NB4 (cell line): Measurements from ENCODE around the gene TMEM114.

ENCODE experiments used
- DNase-seq: peaks from one replicate; pipeline ENCODE4 v3.0.0; 2010; ENCODE audit warnings: low read depth
- H3K4me3 ChIP-seq: one replicate; pipeline ENCODE4 v1.5.1; 2011; ENCODE audit warnings: mild to moderate bottlenecking, low read depth, low read length, moderate library complexity
- MYC ChIP-seq: IDR thresholded peaks from 2 replicates; pipeline ENCODE4 v1.6.1; 2011; ENCODE audit warnings: low read depth, low read length
- POLR2A ChIP-seq: IDR thresholded peaks from 2 replicates; pipeline ENCODE4 v1.6.1; 2011; ENCODE audit warnings: mild to moderate bottlenecking; ENCODE audit not compliant: insufficient read length; ENCODE audit errors: extremely low read depth
- TF ChIP-seq, protein P1 (sequence below): IDR thresholded peaks from 2 replicates; pipeline ENCODE4 v1.6.1; 2011; ENCODE audit warnings: low read depth, low read length
- TF ChIP-seq, protein P2 (sequence below): IDR thresholded peaks from one replicate; pipeline ENCODE4 v1.5.1; 2012; ENCODE audit warnings: low read depth, low read length

Gene TMEM114

DNA sequence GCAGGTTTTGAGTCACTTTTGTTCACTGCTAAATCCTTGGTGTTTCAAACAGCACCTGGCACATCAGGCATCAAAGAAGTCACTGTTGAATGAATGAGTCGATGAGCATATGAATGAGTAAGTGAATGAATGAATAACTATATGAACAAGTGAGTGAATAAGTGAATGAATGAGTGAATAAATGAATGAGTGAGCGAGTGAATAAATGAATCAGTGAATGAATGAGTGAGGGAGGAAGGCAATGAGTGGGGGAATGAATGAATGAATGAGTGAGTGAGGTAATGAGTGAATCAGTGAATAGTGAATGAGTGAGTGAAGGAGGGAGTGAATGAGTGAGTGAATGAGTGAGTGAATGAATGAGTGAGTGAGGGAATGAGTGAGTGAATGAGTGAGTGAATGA is 28.8 kb downstream of the TMEM114 start:
- no peak overlapping the region for H3K4me3 ChIP-seq
- TF ChIP-seq, protein P1, sequence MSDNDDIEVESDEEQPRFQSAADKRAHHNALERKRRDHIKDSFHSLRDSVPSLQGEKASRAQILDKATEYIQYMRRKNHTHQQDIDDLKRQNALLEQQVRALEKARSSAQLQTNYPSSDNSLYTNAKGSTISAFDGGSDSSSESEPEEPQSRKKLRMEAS: no peak
- no peak for DNase-seq

DNA sequence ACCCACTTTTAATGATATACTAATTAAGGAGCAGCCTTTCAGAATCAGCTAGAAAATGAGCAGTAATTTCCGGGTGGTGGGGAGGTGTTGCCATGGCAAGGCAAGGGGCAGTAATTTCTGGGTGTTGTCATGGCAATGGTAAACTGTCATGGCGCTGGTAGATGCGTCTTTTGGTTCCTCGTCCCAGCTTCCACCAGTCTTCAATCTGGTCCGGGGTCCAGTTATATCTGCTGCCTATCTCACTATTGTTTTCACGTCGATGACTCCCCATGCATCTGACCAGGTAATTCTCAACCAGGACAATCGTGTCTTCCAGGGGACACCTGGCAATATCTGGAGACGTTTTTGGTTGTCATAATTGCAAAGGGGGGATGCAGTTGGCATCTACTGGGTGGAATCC is 34.9 kb downstream of the TMEM114 start:
- DNase-seq: no peak
- TF ChIP-seq, protein P2, sequence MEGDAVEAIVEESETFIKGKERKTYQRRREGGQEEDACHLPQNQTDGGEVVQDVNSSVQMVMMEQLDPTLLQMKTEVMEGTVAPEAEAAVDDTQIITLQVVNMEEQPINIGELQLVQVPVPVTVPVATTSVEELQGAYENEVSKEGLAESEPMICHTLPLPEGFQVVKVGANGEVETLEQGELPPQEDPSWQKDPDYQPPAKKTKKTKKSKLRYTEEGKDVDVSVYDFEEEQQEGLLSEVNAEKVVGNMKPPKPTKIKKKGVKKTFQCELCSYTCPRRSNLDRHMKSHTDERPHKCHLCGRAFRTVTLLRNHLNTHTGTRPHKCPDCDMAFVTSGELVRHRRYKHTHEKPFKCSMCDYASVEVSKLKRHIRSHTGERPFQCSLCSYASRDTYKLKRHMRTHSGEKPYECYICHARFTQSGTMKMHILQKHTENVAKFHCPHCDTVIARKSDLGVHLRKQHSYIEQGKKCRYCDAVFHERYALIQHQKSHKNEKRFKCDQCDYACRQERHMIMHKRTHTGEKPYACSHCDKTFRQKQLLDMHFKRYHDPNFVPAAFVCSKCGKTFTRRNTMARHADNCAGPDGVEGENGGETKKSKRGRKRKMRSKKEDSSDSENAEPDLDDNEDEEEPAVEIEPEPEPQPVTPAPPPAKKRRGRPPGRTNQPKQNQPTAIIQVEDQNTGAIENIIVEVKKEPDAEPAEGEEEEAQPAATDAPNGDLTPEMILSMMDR: no peak
- TF ChIP-seq POLR2A: no peak
- TF ChIP-seq MYC: no peak
- TF ChIP-seq, protein P1: no peak

DNA sequence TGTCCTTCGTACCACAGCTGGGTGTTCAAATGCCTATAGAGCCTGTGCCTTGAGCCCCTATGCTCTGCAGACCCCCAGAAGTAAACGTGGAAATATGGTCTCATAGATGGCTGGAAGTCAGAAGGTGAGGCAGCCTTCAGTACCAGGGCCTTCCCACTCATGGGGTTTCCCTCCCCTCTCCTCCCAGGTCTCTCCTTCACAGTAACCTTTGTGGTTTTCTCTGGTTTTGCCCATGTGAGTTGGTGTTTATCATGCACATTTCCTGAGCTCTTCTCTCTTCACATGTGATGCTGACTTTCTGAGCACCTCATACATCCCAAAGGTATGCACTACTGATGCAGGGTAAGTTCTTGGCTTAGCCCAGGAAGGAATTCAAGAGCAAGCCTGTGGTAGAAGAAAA is 35.4 kb downstream of the TMEM114 start:
- H3K4me3 ChIP-seq: no peak overlapping the region
- no peak for DNase-seq
- TF ChIP-seq POLR2A: no peak
- TF ChIP-seq, protein P1: no peak
- TF ChIP-seq MYC: no peak
- TF ChIP-seq, protein P2: no peak

More for the DNA sequence above, 34.9 kb downstream of the TMEM114 start:
- no peak overlapping the region for H3K4me3 ChIP-seq

DNA sequence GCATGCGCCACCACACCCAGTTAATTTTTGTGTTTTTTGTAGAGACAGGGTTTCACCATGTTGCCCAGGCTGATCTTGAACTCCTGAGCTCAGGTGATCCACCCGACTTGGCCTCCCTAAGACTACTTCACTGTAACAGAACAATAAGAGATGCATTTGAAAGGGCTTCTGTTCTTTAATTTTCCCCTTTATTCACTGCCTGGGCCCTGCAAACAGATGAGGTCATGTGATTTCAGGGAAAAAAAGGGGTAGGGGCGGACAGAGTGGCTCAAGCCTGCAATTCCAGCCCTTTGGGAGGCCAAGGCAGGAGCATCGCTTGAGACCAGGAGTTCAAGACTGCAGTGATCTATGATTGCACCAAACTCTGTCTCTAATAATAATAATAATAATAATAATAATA is 36.3 kb downstream of the TMEM114 start:
- H3K4me3 ChIP-seq: no peak overlapping the region
- TF ChIP-seq, protein P2: no peak
- no peak for TF ChIP-seq MYC
- TF ChIP-seq, protein P1: no peak
- no peak for TF ChIP-seq POLR2A
- DNase-seq: no peak

DNA sequence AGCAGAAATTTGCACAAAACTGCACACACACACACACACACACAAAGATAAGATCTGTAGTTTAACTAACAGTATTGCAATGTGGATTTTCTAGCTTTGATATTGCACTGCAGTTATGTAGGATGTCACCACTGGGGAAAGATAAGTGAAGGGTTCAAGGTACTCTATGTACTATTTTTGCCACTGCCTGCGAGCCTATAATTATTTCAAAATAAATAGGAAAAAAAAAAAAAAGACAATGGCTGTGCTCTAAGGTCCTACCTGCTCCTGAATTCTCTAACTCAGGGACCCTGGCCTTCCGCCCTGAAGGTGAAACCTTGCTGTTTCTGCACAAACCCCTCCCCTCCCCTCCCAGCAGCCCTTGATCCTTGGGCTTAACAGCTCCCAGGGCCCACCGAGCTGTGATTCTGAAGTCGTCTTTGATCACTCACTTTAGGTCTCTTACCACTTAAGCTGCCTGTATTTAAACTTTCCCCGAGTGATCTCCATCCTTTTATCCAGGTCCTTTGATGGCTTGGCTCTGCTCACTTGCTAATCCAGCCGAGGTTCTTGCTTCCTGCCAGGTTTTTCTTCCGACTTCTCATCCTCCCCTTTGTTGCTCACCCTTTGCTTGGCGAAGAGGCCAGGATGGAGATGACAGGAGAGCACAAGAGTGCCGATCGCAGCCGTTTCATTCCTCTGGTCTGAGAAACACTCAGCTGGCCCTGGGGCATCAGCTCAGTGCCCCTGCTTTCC is 37.7 kb downstream of the TMEM114 start:
- no peak for DNase-seq
- H3K4me3 ChIP-seq: no peak overlapping the region
- TF ChIP-seq, protein P2: no peak
- TF ChIP-seq POLR2A: no peak
- no peak for TF ChIP-seq MYC
- TF ChIP-seq, protein P1: no peak
